ENCODE results near the gene GRAMD1A. TPM values are rescaled to one million over a fixed set of nuclear protein-coding genes. Genes with fewer than 3 reads are reported as not detected.
"Not testable (repeated sequence)": the region's sequence is repeated elsewhere in the genome, so short reads cannot be mapped to it uniquely, and the experiment has no call there.

GRAMD1A gene
- total RNA-seq, 1 experiment from 2014 or later, result 32.8 TPM

GRCh38 chr19:34997071-34997617 lies 3.0 kb upstream of the GRAMD1A start:
- DNase-seq (ENCODE audit: low read depth), result no peak
- in situ Hi-C loops (cut with HindIII; ENCODE audit: low pct_unique_long_range_greater_than_20kb, low sequenced_read_pairs), result no loop called here

GRCh38 chr19:34998224-34998623 lies 1.9 kb upstream of the GRAMD1A start:
- DNase-seq (ENCODE audit: low read depth); in situ Hi-C loops (cut with HindIII; ENCODE audit: low pct_unique_long_range_greater_than_20kb, low sequenced_read_pairs): not testable (repeated sequence)

GRCh38 chr19:34998777-34999497 lies 1.2 kb upstream of the GRAMD1A start:
- in situ Hi-C loops (cut with HindIII; ENCODE audit: low pct_unique_long_range_greater_than_20kb, low sequenced_read_pairs), result no loop called here
- no peak for DNase-seq (ENCODE audit: low read depth)

- DNase-seq (ENCODE audit: low read depth), result no peak
- in situ Hi-C loops (cut with HindIII; ENCODE audit: low pct_unique_long_range_greater_than_20kb, low sequenced_read_pairs), result no loop called here
Measured at GRCh38 chr19:35000338-35000646, 169 bp downstream of the GRAMD1A start.

- DNase-seq (ENCODE audit: low read depth), result peak; percentile 44
- in situ Hi-C loops (cut with HindIII; ENCODE audit: low pct_unique_long_range_greater_than_20kb, low sequenced_read_pairs), result no loop called here
Measured at GRCh38 chr19:35000647-35001501, 751 bp downstream of the GRAMD1A start.

GRCh38 chr19:35002037-35002535 lies 2.0 kb downstream of the GRAMD1A start:
- in situ Hi-C loops (cut with HindIII; ENCODE audit: low pct_unique_long_range_greater_than_20kb, low sequenced_read_pairs), result no loop called here
- DNase-seq (ENCODE audit: low read depth), result no peak

- DNase-seq (ENCODE audit: low read depth), result no peak
- in situ Hi-C loops (cut with HindIII; ENCODE audit: low pct_unique_long_range_greater_than_20kb, low sequenced_read_pairs), result no loop called here
Measured at GRCh38 chr19:35004517-35005255, 4.6 kb downstream of the GRAMD1A start.

- no peak for DNase-seq (ENCODE audit: low read depth)
- in situ Hi-C loops (cut with HindIII; ENCODE audit: low pct_unique_long_range_greater_than_20kb, low sequenced_read_pairs), result no loop called here
Measured at GRCh38 chr19:35005256-35005977, 5.3 kb downstream of the GRAMD1A start.

- in situ Hi-C loops (cut with HindIII; ENCODE audit: low pct_unique_long_range_greater_than_20kb, low sequenced_read_pairs); DNase-seq (ENCODE audit: low read depth): not testable (repeated sequence)
Measured at GRCh38 chr19:35006007-35006341, 5.9 kb downstream of the GRAMD1A start.

- in situ Hi-C loops (cut with HindIII; ENCODE audit: low pct_unique_long_range_greater_than_20kb, low sequenced_read_pairs), result no loop called here
- DNase-seq (ENCODE audit: low read depth), result peak; percentile 91
Measured at GRCh38 chr19:35006342-35006998, 6.3 kb downstream of the GRAMD1A start.

GRCh38 chr19:35006999-35007365 lies 6.9 kb downstream of the GRAMD1A start:
- in situ Hi-C loops (cut with HindIII; ENCODE audit: low pct_unique_long_range_greater_than_20kb, low sequenced_read_pairs), result no loop called here
- DNase-seq (ENCODE audit: low read depth), result no peak

- in situ Hi-C loops (cut with HindIII; ENCODE audit: low pct_unique_long_range_greater_than_20kb, low sequenced_read_pairs); DNase-seq (ENCODE audit: low read depth): not testable (repeated sequence)
Measured at GRCh38 chr19:35007427-35007826, 7.3 kb downstream of the GRAMD1A start.

GRCh38 chr19:35008891-35009341 lies 8.8 kb downstream of the GRAMD1A start:
- DNase-seq (ENCODE audit: low read depth), result no peak
- in situ Hi-C loops (cut with HindIII; ENCODE audit: low pct_unique_long_range_greater_than_20kb, low sequenced_read_pairs), result no loop called here

GRCh38 chr19:35009424-35010415 lies 9.6 kb downstream of the GRAMD1A start:
- in situ Hi-C loops (cut with HindIII; ENCODE audit: low pct_unique_long_range_greater_than_20kb, low sequenced_read_pairs), result no loop called here
- DNase-seq (ENCODE audit: low read depth), result no peak

- in situ Hi-C loops (cut with HindIII; ENCODE audit: low pct_unique_long_range_greater_than_20kb, low sequenced_read_pairs), result no loop called here
Measured at GRCh38 chr19:35011091-35011689, 11.1 kb downstream of the GRAMD1A start.

More at GRCh38 chr19:35011091-35011689, 11.1 kb downstream of the GRAMD1A start:
- no peak for DNase-seq (ENCODE audit: low read depth)

Data from Caki2 (cell line).